A673 (cell line): ENCODE results near the gene SSX2. TPM values are rescaled to one million over a fixed set of nuclear protein-coding genes. Genes with fewer than 3 reads are reported as not detected.
A peak's percentile ranks its signal among the peaks of the same experiment; 100 is the strongest.
"Not testable (repeated sequence)": the region's sequence is repeated elsewhere in the genome, so short reads cannot be mapped to it uniquely, and the experiment has no call there.

Experiments
- Bru-seq: library from RNA; stranded (reverse); fragments of 400-500 nt; gene quantifications from one replicate; lab custom pipeline; 2021; lab: Mats Ljungman, UMichigan
- BruChase-seq, 2 experiments: library from RNA; stranded (reverse); fragments of 400-500 nt; gene quantifications; one replicate each; lab custom pipeline; 2021; lab: Mats Ljungman, UMichigan
- BruUV-seq: library from RNA; stranded (reverse); fragments of 400-500 nt; replicated peaks from 2 replicates; lab custom pipeline; 2021; lab: Mats Ljungman, UMichigan
- CTCF ChIA-PET: fragments of 300-600 bp; sonication (Branson Sonifier 250); formaldehyde crosslinking; loops from one replicate; lab custom pipeline; 2022; ENCODE audit warnings: antibody characterized with exemption; lab: Charles Lee
- POLR2A ChIA-PET: fragments of 300-600 bp; sonication (Branson Sonifier 250); formaldehyde crosslinking; loops from one replicate; lab custom pipeline; 2022; ENCODE audit warnings: antibody characterized with exemption; ENCODE audit not compliant: low non-redundant PET; lab: Charles Lee
- DNase-seq: peaks from one replicate; pipeline ENCODE4 v3.0.0-alpha.2; 2015; ENCODE audit warnings: low spot score
- H3K27ac ChIP-seq: fragments of 200-600 bp; sonication (generic); 2 replicates; pipeline ENCODE4 v1.5.1; 2016; ENCODE audit warnings: mixed run types, low read depth, mild to moderate bottlenecking, mixed read lengths, antibody characterized with exemption, low read length; ENCODE audit not compliant: poor library complexity, severe bottlenecking
- H3K27me3 ChIP-seq: fragments of 200-600 bp; sonication (generic); replicated peaks from 2 replicates; pipeline ENCODE4 v1.6.1; 2017; ENCODE audit warnings: mixed run types, low read depth, mild to moderate bottlenecking, mixed read lengths, antibody characterized with exemption, low read length; ENCODE audit not compliant: insufficient read depth, poor library complexity
- H3K36me3 ChIP-seq: fragments of 200-600 bp; sonication (generic); 2 replicates; pipeline ENCODE4 v1.6.1; 2016; ENCODE audit warnings: mixed run types, mild to moderate bottlenecking, mixed read lengths, antibody characterized with exemption, low read length; ENCODE audit not compliant: insufficient read depth, poor library complexity, severe bottlenecking
- H3K4me1 ChIP-seq: fragments of 200-600 bp; sonication (generic); 2 replicates; pipeline ENCODE4 v1.6.1; 2017; ENCODE audit warnings: mixed run types, mild to moderate bottlenecking, mixed read lengths, antibody characterized with exemption, low read length; ENCODE audit not compliant: insufficient read depth, poor library complexity, severe bottlenecking
- H3K4me3 ChIP-seq: fragments of 200-600 bp; sonication (generic); 2 replicates; pipeline ENCODE4 v1.5.1; 2016; ENCODE audit warnings: low read depth, mixed run types, mild to moderate bottlenecking, mixed read lengths, low read length; ENCODE audit not compliant: poor library complexity, severe bottlenecking
- H3K9me3 ChIP-seq: fragments of 200-600 bp; sonication (generic); 2 replicates; pipeline ENCODE4 v1.6.1; 2016; ENCODE audit warnings: mixed run types, low read depth, mild to moderate bottlenecking, mixed read lengths, antibody characterized with exemption, low read length; ENCODE audit not compliant: poor library complexity, severe bottlenecking
- intact Hi-C: fragments of 100-400 bp; cut with micrococcal nuclease; formaldehyde crosslinking; loops from one replicate; pipeline ENCODE4 v1.10.0; 2022; ENCODE audit not compliant: unreplicated experiment
- long read RNA-seq: library from polyadenylated mRNA; stranded (forward); transcript quantifications from one replicate; pipeline ENCODE4 v2.0.0, GENCODE V29; 2022
- total RNA-seq: library from RNA; stranded (reverse); gene quantifications from 2 replicates; pipeline ENCODE4 v1.2.3, GENCODE V29; 2021

Gene SSX2, protein sequence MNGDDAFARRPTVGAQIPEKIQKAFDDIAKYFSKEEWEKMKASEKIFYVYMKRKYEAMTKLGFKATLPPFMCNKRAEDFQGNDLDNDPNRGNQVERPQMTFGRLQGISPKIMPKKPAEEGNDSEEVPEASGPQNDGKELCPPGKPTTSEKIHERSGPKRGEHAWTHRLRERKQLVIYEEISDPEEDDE
- total RNA-seq: 0.88 and 1.9 TPM in 2 replicates
- percentile 8 among the genes with signal in this experiment for Bru-seq, nascent RNA
- BruChase-seq, experiment 1, labeled RNA remaining after a 2-hour chase: not detected
- BruChase-seq, experiment 2, labeled RNA remaining after a 6-hour chase: percentile 7 among the genes with signal in this experiment
- long read RNA-seq: 0 reads

- not testable (repeated sequence) for H3K27ac ChIP-seq
Observed at GRCh38 chrX:52707078-52707477, at the start of gene SSX2. Gene SSX2 (minus strand): TSS chrX:52707178. CDS start chrX:52705749, 1,429 bp downstream.

DNA sequence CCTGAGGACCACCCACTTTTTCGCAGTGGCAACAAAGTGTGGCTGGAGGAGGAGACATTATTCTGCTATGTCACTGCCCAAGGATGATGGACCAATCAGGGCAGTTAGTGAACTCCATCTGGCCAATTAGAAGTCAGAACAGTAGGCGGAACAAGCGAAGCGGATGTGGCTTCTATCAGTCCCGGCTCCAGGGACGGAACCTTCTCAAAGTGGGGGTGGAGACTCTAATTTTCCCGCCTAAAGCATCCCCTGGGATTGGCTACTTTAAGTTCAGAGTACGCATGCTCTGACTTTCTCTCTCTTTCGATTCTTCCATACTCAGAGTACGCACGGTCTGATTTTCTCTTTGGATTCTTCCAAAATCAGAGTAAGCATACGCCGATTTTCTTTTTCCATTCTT, 44.0 kb upstream of the SSX2 start, which contains the start of gene SSX2B:
Gene SSX2B (plus strand): TSS at position 301 of the 400 bp plus-strand sequence. CDS start 1,429 bp downstream, outside the sequence.
- POLR2A ChIA-PET, DNase-seq, H3K4me1 ChIP-seq, BruUV-seq, CTCF ChIA-PET, intact Hi-C loops, H3K27me3 ChIP-seq, H3K27ac ChIP-seq, H3K4me3 ChIP-seq, H3K9me3 ChIP-seq, H3K36me3 ChIP-seq: not testable (repeated sequence)

More at GRCh38 chrX:52707078-52707477, at the start of gene SSX2:
- H3K36me3 ChIP-seq, H3K4me3 ChIP-seq, H3K4me1 ChIP-seq, H3K27me3 ChIP-seq, H3K9me3 ChIP-seq, intact Hi-C loops, CTCF ChIA-PET, DNase-seq, POLR2A ChIA-PET, BruUV-seq: not testable (repeated sequence)

- BruUV-seq, H3K27ac ChIP-seq, intact Hi-C loops, DNase-seq, H3K4me3 ChIP-seq, POLR2A ChIA-PET, H3K9me3 ChIP-seq, CTCF ChIA-PET, H3K36me3 ChIP-seq, H3K4me1 ChIP-seq, H3K27me3 ChIP-seq: not testable (repeated sequence)
Observed at GRCh38 chrX:52692034-52692433, 14.9 kb downstream of the SSX2 start.

DNA sequence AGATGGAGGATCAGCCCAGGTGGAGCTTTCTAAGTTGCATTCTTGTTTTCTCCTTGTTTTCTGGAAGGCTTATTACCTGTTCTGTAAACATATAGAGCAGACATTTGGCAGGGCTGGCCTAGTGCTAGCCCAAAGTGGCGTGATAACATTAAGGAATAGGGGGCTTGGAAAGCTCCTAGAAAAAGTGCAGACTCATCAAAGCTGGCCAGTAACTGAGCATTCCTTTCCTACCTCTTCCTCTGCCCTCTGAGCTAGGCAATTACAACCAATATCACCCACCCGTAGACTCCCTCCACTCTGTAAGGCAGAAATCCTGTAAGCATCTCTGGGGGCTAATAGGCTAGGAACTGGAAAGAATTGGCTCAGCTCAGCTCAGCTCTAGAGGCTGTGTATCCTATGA, 44.8 kb downstream of the SSX2 start:
- BruUV-seq, DNase-seq, H3K9me3 ChIP-seq, H3K27ac ChIP-seq, H3K27me3 ChIP-seq, intact Hi-C loops, POLR2A ChIA-PET, CTCF ChIA-PET: not testable (repeated sequence)
- Histone ChIP-seq H3K4me3 (peak overlapping the region; percentile 32), H3K4me1 (peaks cover 20% of the 10 kb centered on the region), H3K36me3 (peaks cover 47% of the 10 kb centered on the region)

DNA sequence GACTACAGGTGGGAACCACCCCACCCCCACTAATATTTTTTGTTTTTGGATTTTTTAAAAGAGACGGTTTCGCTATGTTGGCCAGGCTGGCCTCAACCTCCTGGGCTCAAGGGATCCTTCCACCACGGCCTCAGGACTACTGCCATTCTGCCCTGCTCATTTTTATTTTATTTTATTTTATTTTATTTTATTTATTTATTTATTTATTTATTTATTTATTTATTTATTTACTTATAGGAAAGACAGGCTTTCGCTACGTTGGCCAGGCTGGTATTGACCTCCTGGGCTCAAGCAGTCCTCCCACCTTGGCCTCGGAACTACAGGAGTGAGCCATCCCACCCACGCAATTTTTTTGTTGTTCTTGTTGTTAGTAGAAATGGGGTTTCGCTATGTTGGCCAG, 51.5 kb downstream of the SSX2 start:
- DNase-seq, CTCF ChIA-PET, H3K27me3 ChIP-seq, H3K36me3 ChIP-seq, H3K9me3 ChIP-seq, intact Hi-C loops, H3K4me1 ChIP-seq: not testable (repeated sequence)
- TSS peak; percentile 56 for BruUV-seq
- Histone ChIP-seq H3K4me3 (peak overlapping the region; percentile 48), H3K27ac (peak overlapping the region; percentile 93)
- POLR2A ChIA-PET: interaction anchor here (0.7 kb wide), 1 partner anchor 1246 kb away, joined by 5 read pairs; no protein-coding TSS in a partner anchor

DNA sequence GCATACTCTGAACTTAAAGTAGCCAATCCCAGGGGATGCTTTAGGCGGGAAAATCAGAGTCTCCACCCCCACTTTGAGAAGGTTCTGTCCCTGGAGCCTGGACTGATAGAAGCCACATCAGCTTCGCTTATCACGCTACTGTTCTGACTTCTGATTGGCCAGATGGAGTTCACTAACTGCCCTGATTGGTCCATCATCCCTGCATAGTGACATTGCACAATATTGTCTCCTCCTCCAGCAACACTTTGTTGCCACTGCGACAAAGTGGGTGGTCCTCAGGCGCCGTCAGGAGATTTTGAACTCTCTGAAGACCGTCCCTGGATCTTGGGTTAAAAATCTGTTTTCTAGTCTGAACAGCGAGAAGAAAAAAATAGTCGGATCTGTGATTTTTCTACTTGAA, 52.2 kb downstream of the SSX2 start, which contains the start of gene SSX7:
Gene SSX7 (minus strand): TSS at position 101 of the 400 bp plus-strand sequence. CDS start 1,428 bp downstream, outside the sequence.
- H3K27ac ChIP-seq: peak within 1 kb of the TSS; percentile 93
- BruUV-seq, H3K9me3 ChIP-seq, H3K27me3 ChIP-seq, intact Hi-C loops, POLR2A ChIA-PET, H3K36me3 ChIP-seq, CTCF ChIA-PET: not testable (repeated sequence)
- peak within 1 kb of the TSS; percentile 48 for H3K4me3 ChIP-seq
- H3K4me1 ChIP-seq: peaks cover 13% of the 10 kb centered on the region
- DNase-seq: peak; percentile 88

GRCh38 chrX:52650676-52651075, 56.3 kb downstream of the SSX2 start:
- H3K4me3 ChIP-seq, POLR2A ChIA-PET, H3K27me3 ChIP-seq, CTCF ChIA-PET, intact Hi-C loops, H3K9me3 ChIP-seq, BruUV-seq, H3K36me3 ChIP-seq: not testable (repeated sequence)
- DNase-seq: peak; percentile 51
- H3K4me1 ChIP-seq: peaks cover 13% of the 10 kb centered on the region
- H3K27ac ChIP-seq: peak overlapping the region; percentile 55
